ENCODE results near the gene FCHO2. TPM values are rescaled to one million over a fixed set of nuclear protein-coding genes. Genes with fewer than 3 reads are reported as not detected.

The FCHO2 gene
- total RNA-seq, 2 donors from 2014 or later: 16.8 to 18.5 TPM

DNA sequence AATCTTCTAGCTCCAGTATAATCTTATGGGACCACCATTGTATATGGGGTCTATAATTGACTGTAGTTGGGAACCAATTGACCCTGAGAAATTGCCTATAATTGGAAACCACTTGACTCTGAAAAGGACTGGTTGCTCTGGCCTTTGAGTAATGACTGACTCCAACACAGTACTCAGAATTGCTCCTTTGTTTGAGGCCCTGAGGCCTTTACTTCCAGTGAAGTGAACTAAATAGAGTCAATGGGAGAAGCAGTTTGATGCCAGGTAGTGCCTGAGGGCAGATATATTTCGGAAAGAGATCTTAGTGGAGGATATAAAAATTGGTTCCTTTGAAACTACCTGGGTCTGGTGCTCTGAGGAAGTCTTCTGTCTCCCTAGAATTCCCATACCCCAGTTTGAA, 148.5 kb downstream of the FCHO2 start:
- H3K27ac Mint-ChIP-seq: no peak overlapping the region
- H3K4me3 Mint-ChIP-seq: no peak overlapping the region
- H3K27me3 Mint-ChIP-seq (ENCODE audit: insufficient read depth): no peaks in the 10 kb centered on the region
- Histone ChIP-seq H3K36me3 (ENCODE audit: control insufficient read depth, insufficient read depth, low read length) (no peaks in the 10 kb centered on the region), H3K4me3 (ENCODE audit: low read length) (no peak overlapping the region), H3K9ac (ENCODE audit: extremely low read depth, low read length, poor library complexity, severe bottlenecking) (no peak overlapping the region), H3K27ac (ENCODE audit: low read depth, low read length) (no peak overlapping the region), H3K27me3 (ENCODE audit: control insufficient read depth, insufficient read depth, low read length, poor library complexity, severe bottlenecking) (no peaks in the 10 kb centered on the region), H3K4me1 (ENCODE audit: control insufficient read depth, insufficient read depth, low read length) (no peaks in the 10 kb centered on the region), H3K9me3 (ENCODE audit: control insufficient read depth, low read length) (peaks cover 5% of the 10 kb centered on the region)
- 84% methylated on average over 1 of the region's 1 CpG; no CpG with 5 or more reads in 1 of the 2 experiments for WGBS, 2 experiments (ENCODE audit: insufficient coverage in 1 of 2, insufficient read length in 1 of 2)
- no peaks in the 10 kb centered on the region for H3K36me3 Mint-ChIP-seq (ENCODE audit: low read depth)
- TF ChIP-seq, protein P1, sequence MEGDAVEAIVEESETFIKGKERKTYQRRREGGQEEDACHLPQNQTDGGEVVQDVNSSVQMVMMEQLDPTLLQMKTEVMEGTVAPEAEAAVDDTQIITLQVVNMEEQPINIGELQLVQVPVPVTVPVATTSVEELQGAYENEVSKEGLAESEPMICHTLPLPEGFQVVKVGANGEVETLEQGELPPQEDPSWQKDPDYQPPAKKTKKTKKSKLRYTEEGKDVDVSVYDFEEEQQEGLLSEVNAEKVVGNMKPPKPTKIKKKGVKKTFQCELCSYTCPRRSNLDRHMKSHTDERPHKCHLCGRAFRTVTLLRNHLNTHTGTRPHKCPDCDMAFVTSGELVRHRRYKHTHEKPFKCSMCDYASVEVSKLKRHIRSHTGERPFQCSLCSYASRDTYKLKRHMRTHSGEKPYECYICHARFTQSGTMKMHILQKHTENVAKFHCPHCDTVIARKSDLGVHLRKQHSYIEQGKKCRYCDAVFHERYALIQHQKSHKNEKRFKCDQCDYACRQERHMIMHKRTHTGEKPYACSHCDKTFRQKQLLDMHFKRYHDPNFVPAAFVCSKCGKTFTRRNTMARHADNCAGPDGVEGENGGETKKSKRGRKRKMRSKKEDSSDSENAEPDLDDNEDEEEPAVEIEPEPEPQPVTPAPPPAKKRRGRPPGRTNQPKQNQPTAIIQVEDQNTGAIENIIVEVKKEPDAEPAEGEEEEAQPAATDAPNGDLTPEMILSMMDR (conservative IDR thresholded peaks at IDR 0.05): no peak
- no peaks in the 10 kb centered on the region for H3K4me1 Mint-ChIP-seq
- peaks cover 5% of the 10 kb centered on the region for H3K9me3 Mint-ChIP-seq
- DNase-seq: no peak

DNA sequence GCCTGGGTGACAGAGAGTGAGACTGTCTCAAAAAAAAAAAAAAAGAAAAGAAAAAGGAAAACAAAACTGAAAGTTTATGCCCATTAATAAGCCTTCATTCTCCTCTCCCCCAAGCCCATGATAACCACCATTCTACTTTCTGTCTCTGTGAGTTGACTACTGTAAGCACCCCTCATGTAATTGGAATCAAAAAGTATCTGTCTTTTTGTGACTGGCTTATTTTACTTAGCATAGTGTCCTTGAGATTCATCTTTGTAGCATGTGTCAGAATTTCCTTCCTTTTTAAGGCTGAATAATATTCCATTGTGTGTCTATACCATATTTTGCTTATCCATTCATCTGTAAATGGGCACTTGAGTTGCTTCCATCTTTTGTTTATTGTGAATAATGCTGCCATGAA, 150.5 kb downstream of the FCHO2 start:
- H3K4me1 Mint-ChIP-seq: no peaks in the 10 kb centered on the region

DNA sequence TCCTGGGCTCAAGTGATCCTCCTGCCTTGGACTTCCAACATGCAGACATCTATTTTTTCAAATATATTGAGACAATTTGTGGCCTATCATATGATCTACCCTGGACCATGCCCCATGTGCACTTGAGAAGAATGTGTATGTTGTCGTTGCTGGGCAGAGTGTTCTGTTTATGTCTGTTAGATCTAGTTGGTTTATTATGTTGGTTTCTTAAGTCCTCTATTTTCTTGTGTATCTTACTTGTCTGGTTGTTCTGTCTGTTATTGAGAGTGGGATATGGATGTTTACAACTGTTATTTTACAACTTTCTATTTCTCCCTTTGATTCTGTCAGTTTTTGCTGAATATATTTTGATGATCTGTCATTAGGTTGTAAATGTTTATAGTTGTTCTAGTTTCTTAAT, 154.3 kb downstream of the FCHO2 start:
- no peak overlapping the region for H3K27ac Mint-ChIP-seq
- 86% methylated on average over 1 of the region's 1 CpG; no CpG with 5 or more reads in 1 of the 2 experiments for WGBS, 2 experiments (ENCODE audit: insufficient coverage in 1 of 2, insufficient read length in 1 of 2)

More for the DNA sequence above, 150.5 kb downstream of the FCHO2 start:
- Mint-ChIP-seq H3K27me3 (ENCODE audit: insufficient read depth) (no peaks in the 10 kb centered on the region), H3K36me3 (ENCODE audit: low read depth) (no peaks in the 10 kb centered on the region), H3K9me3 (peaks cover 5% of the 10 kb centered on the region), H3K4me3 (no peak overlapping the region), H3K27ac (no peak overlapping the region)
- Histone ChIP-seq H3K27ac (ENCODE audit: low read depth, low read length) (no peak overlapping the region), H3K9ac (ENCODE audit: extremely low read depth, low read length, poor library complexity, severe bottlenecking) (no peak overlapping the region), H3K9me3 (ENCODE audit: control insufficient read depth, low read length) (peaks cover 5% of the 10 kb centered on the region), H3K4me1 (ENCODE audit: control insufficient read depth, insufficient read depth, low read length) (no peaks in the 10 kb centered on the region), H3K4me3 (ENCODE audit: low read length) (no peak overlapping the region), H3K36me3 (ENCODE audit: control insufficient read depth, insufficient read depth, low read length) (no peaks in the 10 kb centered on the region), H3K27me3 (ENCODE audit: control insufficient read depth, insufficient read depth, low read length, poor library complexity, severe bottlenecking) (no peaks in the 10 kb centered on the region)
- TF ChIP-seq, protein P1 (conservative IDR thresholded peaks at IDR 0.05): no peak
- no peak for DNase-seq

More for the DNA sequence above, 154.3 kb downstream of the FCHO2 start:
- Histone ChIP-seq H3K36me3 (ENCODE audit: control insufficient read depth, insufficient read depth, low read length) (no peaks in the 10 kb centered on the region), H3K9ac (ENCODE audit: extremely low read depth, low read length, poor library complexity, severe bottlenecking) (no peak overlapping the region), H3K27me3 (ENCODE audit: control insufficient read depth, insufficient read depth, low read length, poor library complexity, severe bottlenecking) (peaks cover 4% of the 10 kb centered on the region), H3K4me3 (ENCODE audit: low read length) (no peak overlapping the region), H3K9me3 (ENCODE audit: control insufficient read depth, low read length) (peaks cover 5% of the 10 kb centered on the region), H3K27ac (ENCODE audit: low read depth, low read length) (no peak overlapping the region), H3K4me1 (ENCODE audit: control insufficient read depth, insufficient read depth, low read length) (no peaks in the 10 kb centered on the region)
- H3K4me3 Mint-ChIP-seq: no peak overlapping the region
- no peaks in the 10 kb centered on the region for H3K36me3 Mint-ChIP-seq (ENCODE audit: low read depth)
- H3K9me3 Mint-ChIP-seq: peaks cover 5% of the 10 kb centered on the region
- no peaks in the 10 kb centered on the region for H3K4me1 Mint-ChIP-seq
- TF ChIP-seq, protein P1 (conservative IDR thresholded peaks at IDR 0.05): no peak
- peaks cover 9% of the 10 kb centered on the region for H3K27me3 Mint-ChIP-seq (ENCODE audit: insufficient read depth)
- DNase-seq: no peak
